BJ (cell line): ENCODE data around the gene GPR65. TPM values are rescaled to one million over a fixed set of nuclear protein-coding genes. Genes with fewer than 3 reads are reported as not detected.

Experiments used
- CTCF ChIA-PET: fragments of 350-600 bp; formaldehyde crosslinking; extraction: SDS; loops from one replicate; lab custom pipeline; 2021; ENCODE audit warnings: antibody characterized with exemption, inconsistent platforms; lab: Yijun Ruan, JAX
- POLR2A ChIA-PET: fragments of 300-600 bp; sonication (Branson Sonifier 250); formaldehyde crosslinking; extraction: SDS; loops from one replicate; lab custom pipeline; 2021; ENCODE audit warnings: antibody characterized with exemption; lab: Charles Lee
- DNase-seq: peaks from one replicate; pipeline ENCODE4 v3.0.0-alpha.2; 2011; ENCODE audit warnings: low read depth
- H3K27me3 ChIP-seq: 2 replicates; pipeline ENCODE4 v1.6.0; 2011; ENCODE audit warnings: low read length; ENCODE audit not compliant: control insufficient read depth, insufficient read depth
- H3K36me3 ChIP-seq: 2 replicates; pipeline ENCODE4 v1.5.1; 2011; ENCODE audit warnings: low read length; ENCODE audit not compliant: control insufficient read depth, insufficient read depth
- H3K4me3 ChIP-seq: 2 replicates; pipeline ENCODE4 v1.5.1; 2011; ENCODE audit warnings: low read depth, mild to moderate bottlenecking, control low read depth, low read length
- polyA plus RNA-seq: library from polyadenylated mRNA; depleted of rRNA; stranded (reverse); fragments of >200 nt; gene quantifications from 2 replicates; pipeline ENCODE4 v1.2.3, GENCODE V29; 2011
- TF ChIP-seq, protein P1 (sequence below): IDR thresholded peaks from 2 replicates; pipeline ENCODE4 v1.5.1; 2011; ENCODE audit warnings: low read depth, mild to moderate bottlenecking, control low read depth, inconsistent platforms, low read length, moderate library complexity; ENCODE audit not compliant: insufficient read depth

Gene GPR65
- polyA plus RNA-seq, 1 experiment: 0.05 TPM

DNA sequence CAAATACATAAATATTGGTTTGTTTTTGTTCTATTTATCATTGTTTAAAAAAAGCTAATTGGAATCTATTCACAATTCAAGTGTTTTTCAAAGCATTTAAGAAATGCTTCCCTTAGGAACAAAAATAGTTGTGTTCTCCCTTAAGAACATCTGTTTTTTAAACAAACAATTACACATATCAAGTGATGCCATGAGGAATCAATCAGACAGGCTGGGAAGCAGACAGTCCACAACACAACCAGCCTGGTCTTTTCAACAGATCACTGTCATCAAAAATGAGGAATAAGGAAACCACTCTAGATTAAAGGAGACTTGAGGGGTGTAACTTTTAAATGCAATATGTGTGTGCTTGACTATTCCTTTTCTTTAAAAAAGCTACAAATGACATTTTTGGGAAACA is 37.4 kb upstream of the GPR65 start:
- no peak overlapping the region for H3K4me3 ChIP-seq
- ChIA-PET CTCF (interaction anchor here (2.1 kb wide), 1 partner anchor 22 kb away, joined by 6 read pairs; no protein-coding TSS in a partner anchor), POLR2A (no interaction called here)
- no peaks in the 10 kb centered on the region for H3K27me3 ChIP-seq
- TF ChIP-seq, protein P1, sequence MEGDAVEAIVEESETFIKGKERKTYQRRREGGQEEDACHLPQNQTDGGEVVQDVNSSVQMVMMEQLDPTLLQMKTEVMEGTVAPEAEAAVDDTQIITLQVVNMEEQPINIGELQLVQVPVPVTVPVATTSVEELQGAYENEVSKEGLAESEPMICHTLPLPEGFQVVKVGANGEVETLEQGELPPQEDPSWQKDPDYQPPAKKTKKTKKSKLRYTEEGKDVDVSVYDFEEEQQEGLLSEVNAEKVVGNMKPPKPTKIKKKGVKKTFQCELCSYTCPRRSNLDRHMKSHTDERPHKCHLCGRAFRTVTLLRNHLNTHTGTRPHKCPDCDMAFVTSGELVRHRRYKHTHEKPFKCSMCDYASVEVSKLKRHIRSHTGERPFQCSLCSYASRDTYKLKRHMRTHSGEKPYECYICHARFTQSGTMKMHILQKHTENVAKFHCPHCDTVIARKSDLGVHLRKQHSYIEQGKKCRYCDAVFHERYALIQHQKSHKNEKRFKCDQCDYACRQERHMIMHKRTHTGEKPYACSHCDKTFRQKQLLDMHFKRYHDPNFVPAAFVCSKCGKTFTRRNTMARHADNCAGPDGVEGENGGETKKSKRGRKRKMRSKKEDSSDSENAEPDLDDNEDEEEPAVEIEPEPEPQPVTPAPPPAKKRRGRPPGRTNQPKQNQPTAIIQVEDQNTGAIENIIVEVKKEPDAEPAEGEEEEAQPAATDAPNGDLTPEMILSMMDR: no peak
- no peak for DNase-seq
- H3K36me3 ChIP-seq: no peaks in the 10 kb centered on the region

DNA sequence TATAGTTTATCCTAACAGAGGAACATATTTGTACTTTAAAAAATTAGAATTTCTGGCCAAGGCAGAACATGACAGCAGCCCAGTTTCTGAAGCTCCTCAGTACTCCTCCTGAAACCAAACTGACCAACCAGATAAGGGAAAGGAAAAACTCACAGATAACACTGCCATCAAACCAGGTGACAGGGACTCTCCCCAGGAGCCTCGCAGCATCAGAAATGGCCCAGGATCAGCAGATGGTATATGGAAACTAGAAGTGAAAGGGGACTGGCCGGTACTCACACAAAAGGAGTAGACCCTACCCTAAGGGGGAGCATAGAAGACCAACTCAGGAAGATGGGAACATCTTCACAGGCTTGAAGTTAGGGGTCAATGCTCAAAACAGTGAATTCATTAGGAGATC is 33.9 kb upstream of the GPR65 start:
- no peak overlapping the region for H3K4me3 ChIP-seq
- no peak for DNase-seq
- ChIA-PET POLR2A (no interaction called here), CTCF (no interaction called here)
- H3K27me3 ChIP-seq: no peaks in the 10 kb centered on the region
- H3K36me3 ChIP-seq: no peaks in the 10 kb centered on the region
- TF ChIP-seq, protein P1: no peak

- no peak for DNase-seq
- Histone ChIP-seq H3K27me3 (no peaks in the 10 kb centered on the region), H3K36me3 (no peaks in the 10 kb centered on the region), H3K4me3 (no peak overlapping the region)
- CTCF ChIA-PET: no interaction called here
- TF ChIP-seq, protein P1: no peak
- POLR2A ChIA-PET: no interaction called here
Observed at GRCh38 chr14:87975636-87976035, 29.3 kb upstream of the GPR65 start.

DNA sequence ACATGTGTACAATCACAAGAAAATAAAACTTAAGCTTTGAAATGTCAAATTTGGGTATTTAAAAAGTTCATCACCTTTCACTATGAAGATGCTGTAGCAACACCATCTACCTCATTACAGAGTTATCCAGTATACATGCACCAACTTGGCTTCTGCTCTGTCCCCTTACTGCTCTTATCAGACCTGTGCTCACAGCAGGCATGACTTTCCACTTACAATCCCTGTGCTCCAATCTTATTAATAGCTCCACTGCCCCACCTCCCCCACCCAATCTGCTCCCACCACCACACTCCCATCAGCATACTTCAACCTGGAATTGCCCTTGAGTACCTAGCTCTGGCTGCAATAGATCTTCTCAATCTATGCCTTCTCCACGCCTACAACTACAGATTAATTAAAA is 25.2 kb upstream of the GPR65 start:
- no peak for DNase-seq
- TF ChIP-seq, protein P1: no peak
- no peak overlapping the region for H3K4me3 ChIP-seq
- no peaks in the 10 kb centered on the region for H3K27me3 ChIP-seq
- POLR2A ChIA-PET: no interaction called here
- CTCF ChIA-PET: interaction anchor here (0.6 kb wide), 1 partner anchor 820 kb away, joined by 5 read pairs; no protein-coding TSS in a partner anchor
- H3K36me3 ChIP-seq: no peaks in the 10 kb centered on the region

DNA sequence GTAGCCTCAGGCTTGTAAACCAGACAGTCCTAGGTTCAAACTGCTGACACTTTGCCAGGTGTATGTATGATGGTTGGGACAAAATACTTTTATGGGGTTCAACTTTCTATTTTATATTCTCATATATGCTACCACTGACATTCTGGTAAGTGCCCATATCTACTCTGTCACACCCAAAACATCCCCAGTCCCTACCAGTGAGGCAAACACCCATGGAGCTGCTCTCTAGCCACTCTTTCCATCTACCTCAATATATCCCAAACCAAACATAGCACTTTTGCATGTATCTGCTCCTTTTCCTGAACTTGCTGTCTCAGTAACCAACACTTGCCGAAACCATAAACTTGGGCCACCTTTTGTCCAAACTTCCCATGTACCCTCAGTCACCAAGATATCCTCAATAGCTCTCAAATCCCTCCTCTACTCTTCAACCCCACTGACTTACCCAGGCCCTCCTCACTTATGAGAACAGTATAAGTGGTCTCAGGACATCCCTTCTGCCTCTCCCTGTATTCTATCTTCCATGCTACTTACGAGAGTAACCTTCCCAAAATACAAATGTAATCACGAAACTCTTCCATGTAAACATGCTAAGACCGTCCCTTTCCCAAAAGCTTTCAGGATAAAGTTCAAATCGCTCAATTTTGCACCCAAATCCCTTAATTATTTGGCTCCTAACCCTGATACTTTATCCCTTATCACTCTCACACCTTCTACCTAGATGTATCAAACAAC is 15.5 kb upstream of the GPR65 start:
- ChIA-PET CTCF (no interaction called here), POLR2A (no interaction called here)
- H3K36me3 ChIP-seq: no peaks in the 10 kb centered on the region
- TF ChIP-seq, protein P1: no peak
- no peaks in the 10 kb centered on the region for H3K27me3 ChIP-seq
- H3K4me3 ChIP-seq: no peak overlapping the region
- DNase-seq: no peak
